Activated B cell treated with CpG ODN at 0.5 μM for 24 hours (primary cell): ENCODE results near the gene SFSWAP. TPM values are rescaled to one million over a fixed set of nuclear protein-coding genes. Genes with fewer than 3 reads are reported as not detected.

Experiments used
- ATAC-seq: fragments of 200-7000 bp; cut with Tn5 transposase; one replicate; pipeline ENCODE4 v1.10.0; 2021; ENCODE audit warnings: low read depth, mild to moderate bottlenecking, moderate library complexity
- CTCF ChIA-PET: fragments of 350-600 bp; sonication (Branson Sonifier 250); formaldehyde crosslinking; loops from one replicate; lab custom pipeline; 2021; ENCODE audit warnings: antibody characterized with exemption; lab: Charles Lee
- POLR2A ChIA-PET: fragments of 350-600 bp; sonication (Branson Sonifier 250); formaldehyde crosslinking; loops from one replicate; lab custom pipeline; 2021; ENCODE audit warnings: antibody characterized with exemption; lab: Charles Lee
- DNase-seq: peaks from one replicate; pipeline ENCODE4 v3.0.0; 2022
- H3K27ac Mint-ChIP-seq: one replicate; pipeline ENCODE4 v1.8.0; 2020; ENCODE audit warnings: mixed read lengths
- H3K27me3 Mint-ChIP-seq: one replicate; pipeline ENCODE4 v1.8.0; 2021; ENCODE audit warnings: mixed read lengths
- H3K36me3 Mint-ChIP-seq: one replicate; pipeline ENCODE4 v1.8.0; 2021; ENCODE audit warnings: low read depth, mixed read lengths
- H3K4me1 Mint-ChIP-seq: one replicate; pipeline ENCODE4 v1.8.0; 2021; ENCODE audit warnings: mixed read lengths
- H3K4me3 Mint-ChIP-seq: one replicate; pipeline ENCODE4 v1.8.0; 2020; ENCODE audit warnings: mild to moderate bottlenecking, mixed read lengths
- H3K9me3 Mint-ChIP-seq: one replicate; pipeline ENCODE4 v1.8.0; 2020; ENCODE audit warnings: mixed read lengths
- CTCF ChIP-seq: fragments of 200-600 bp; IDR thresholded peaks from one replicate; pipeline ENCODE4 v1.8.0; 2022; ENCODE audit warnings: antibody characterized with exemption, mild to moderate bottlenecking
- intact Hi-C: fragments of 100-400 bp; cut with micrococcal nuclease; formaldehyde crosslinking; loops from one replicate; pipeline ENCODE4 v1.15.1; 2024
- total RNA-seq: library from RNA; stranded (reverse); gene quantifications from 2 replicates; pipeline ENCODE4 v1.2.3, GENCODE V29; 2022

SFSWAP gene
- total RNA-seq, 1 donor from 2014 or later: 88.0 TPM

DNA sequence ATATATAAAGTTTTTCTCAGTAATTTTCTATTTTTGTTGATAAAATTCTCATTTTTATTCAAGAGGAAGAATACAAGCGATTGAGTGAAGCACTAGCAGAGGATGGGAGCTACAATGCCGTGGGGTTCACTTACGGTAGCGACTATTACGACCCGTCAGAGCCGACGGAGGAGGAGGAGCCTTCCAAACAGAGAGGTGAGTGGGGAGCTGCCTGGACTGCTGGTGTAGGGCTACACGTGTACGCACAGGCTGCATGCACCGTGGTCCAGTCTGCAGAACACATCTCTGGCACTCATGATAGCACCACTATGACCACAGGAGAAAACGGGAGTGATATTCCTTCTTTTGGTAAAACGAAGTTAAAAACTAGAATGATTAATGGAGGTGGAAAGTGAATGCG is 3.9 kb downstream of the SFSWAP start:
- no peak overlapping the region for H3K27ac Mint-ChIP-seq
- H3K27me3 Mint-ChIP-seq: no peaks in the 10 kb centered on the region
- no peaks in the 10 kb centered on the region for H3K9me3 Mint-ChIP-seq
- H3K4me1 Mint-ChIP-seq: peaks cover 26% of the 10 kb centered on the region
- intact Hi-C loops: loop anchor here (5.0 kb wide), 1 partner anchor 58 kb away; no protein-coding TSS in a partner anchor
- POLR2A ChIA-PET: no interaction called here
- CTCF ChIA-PET: interaction anchor here (1.0 kb wide), 1 partner anchor 40 kb away, joined by 3 read pairs; no protein-coding TSS in a partner anchor
- peaks cover 75% of the 10 kb centered on the region for H3K36me3 Mint-ChIP-seq
- no peak for TF ChIP-seq CTCF
- no peak overlapping the region for H3K4me3 Mint-ChIP-seq
- ATAC-seq (no peak), DNase-seq (no peak)

GRCh38 chr12:131716282-131716681 is 5.4 kb downstream of the SFSWAP start:
- H3K27ac Mint-ChIP-seq: no peak overlapping the region
- intact Hi-C loops: no loop called here
- H3K27me3 Mint-ChIP-seq: no peaks in the 10 kb centered on the region
- ATAC-seq: no peak
- ChIA-PET CTCF (no interaction called here), POLR2A (no interaction called here)
- no peak overlapping the region for H3K4me3 Mint-ChIP-seq
- H3K4me1 Mint-ChIP-seq: peaks cover 15% of the 10 kb centered on the region
- no peak for DNase-seq
- H3K9me3 Mint-ChIP-seq: no peaks in the 10 kb centered on the region
- no peak for TF ChIP-seq CTCF
- H3K36me3 Mint-ChIP-seq: peaks cover 85% of the 10 kb centered on the region

DNA sequence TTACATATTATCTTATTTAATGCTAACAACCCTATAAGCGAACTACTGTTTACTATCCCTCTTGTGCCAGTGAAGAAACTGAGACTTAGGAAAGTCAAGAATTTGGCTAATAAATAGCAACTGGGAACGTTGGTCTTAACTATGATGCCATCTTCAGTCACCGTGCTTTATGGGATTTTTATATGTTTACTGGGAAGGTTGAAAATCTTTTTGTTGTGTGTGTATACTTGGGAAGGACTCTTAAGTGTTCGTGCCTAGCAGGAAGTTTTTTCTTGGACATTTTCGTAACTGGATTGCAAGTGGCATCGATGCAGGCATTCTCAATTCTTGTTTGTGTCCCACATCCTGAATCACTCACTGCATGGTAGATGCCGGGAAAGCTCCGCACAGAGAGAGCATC is 9.4 kb downstream of the SFSWAP start:
- Mint-ChIP-seq H3K4me1 (no peaks in the 10 kb centered on the region), H3K4me3 (no peak overlapping the region), H3K27me3 (no peaks in the 10 kb centered on the region), H3K9me3 (no peaks in the 10 kb centered on the region), H3K36me3 (peaks cover 89% of the 10 kb centered on the region), H3K27ac (no peak overlapping the region)
- no peak for DNase-seq
- ChIA-PET POLR2A (interaction anchor here (1.4 kb wide), 1 partner anchor 9 kb away, joined by 3 read pairs; the partner anchor contains the start of gene SFSWAP), CTCF (interaction anchor here (1.2 kb wide), 1 partner anchor 615 kb away, joined by 3 read pairs; no protein-coding TSS in a partner anchor)
- ATAC-seq: no peak
- intact Hi-C loops: loop anchor here (10.0 kb wide), 1 partner anchor 615 kb away; no protein-coding TSS in a partner anchor
- TF ChIP-seq CTCF: no peak

DNA sequence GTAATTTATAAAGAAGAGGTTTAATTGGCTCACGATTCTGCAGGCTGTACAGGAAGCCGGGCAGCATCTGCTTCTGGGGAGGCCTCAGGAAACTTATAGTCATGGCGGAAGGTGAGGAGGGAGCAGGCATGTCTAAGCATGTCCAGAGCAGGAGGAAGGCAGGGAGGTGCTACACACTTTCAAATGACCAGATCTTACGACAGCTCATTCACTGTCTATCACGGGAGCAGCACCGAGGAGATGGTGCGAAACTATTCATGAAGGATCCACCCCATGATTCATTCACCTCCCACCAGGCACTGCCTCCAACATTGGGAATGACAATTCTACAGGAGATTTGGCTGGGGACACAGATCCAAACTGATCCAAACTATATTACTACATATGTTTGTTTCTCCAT is 10.0 kb downstream of the SFSWAP start:
- TF ChIP-seq CTCF: no peak
- ChIA-PET CTCF (no interaction called here), POLR2A (interaction anchor here (1.4 kb wide), 1 partner anchor 10 kb away, joined by 3 read pairs; the partner anchor contains the start of gene SFSWAP)
- H3K4me3 Mint-ChIP-seq: no peak overlapping the region
- ATAC-seq: no peak
- no peaks in the 10 kb centered on the region for H3K9me3 Mint-ChIP-seq
- DNase-seq: no peak
- peaks cover 86% of the 10 kb centered on the region for H3K36me3 Mint-ChIP-seq
- no peak overlapping the region for H3K27ac Mint-ChIP-seq
- no peaks in the 10 kb centered on the region for H3K4me1 Mint-ChIP-seq
- no peaks in the 10 kb centered on the region for H3K27me3 Mint-ChIP-seq
- intact Hi-C loops: loop anchor here (10.0 kb wide), 1 partner anchor 616 kb away; no protein-coding TSS in a partner anchor

DNA sequence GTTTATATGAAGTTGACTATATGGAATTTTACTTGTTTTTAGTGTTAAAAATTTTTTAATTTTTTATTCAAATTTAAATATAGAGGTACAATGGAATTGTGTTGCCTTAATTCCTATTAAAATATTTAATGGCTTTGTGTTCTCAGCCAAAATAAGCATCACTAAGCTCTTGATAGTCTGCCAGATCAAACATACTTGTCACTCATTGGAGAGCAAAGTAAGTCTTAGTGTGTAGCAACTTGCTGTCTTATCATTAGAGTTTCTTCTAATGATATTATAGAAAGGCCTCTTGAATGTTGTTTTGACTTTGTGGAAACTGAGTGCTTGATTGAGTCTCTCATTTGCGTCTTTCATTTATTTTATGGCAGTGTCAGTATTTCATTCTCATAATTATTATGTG is 10.7 kb downstream of the SFSWAP start:
- no peak for DNase-seq
- no peak for TF ChIP-seq CTCF
- Mint-ChIP-seq H3K9me3 (no peaks in the 10 kb centered on the region), H3K4me1 (no peaks in the 10 kb centered on the region), H3K27ac (no peak overlapping the region), H3K4me3 (no peak overlapping the region), H3K36me3 (peaks cover 85% of the 10 kb centered on the region), H3K27me3 (no peaks in the 10 kb centered on the region)
- CTCF ChIA-PET: no interaction called here
- intact Hi-C loops: loop anchor here (10.0 kb wide), 1 partner anchor 617 kb away; no protein-coding TSS in a partner anchor
- no peak for ATAC-seq
- POLR2A ChIA-PET: interaction anchor here (1.4 kb wide), 1 partner anchor 11 kb away, joined by 3 read pairs; the partner anchor contains the start of gene SFSWAP
